Measurements from ENCODE around the gene RNF43. TPM values are rescaled to one million over a fixed set of nuclear protein-coding genes. Genes with fewer than 3 reads are reported as not detected.
A peak's percentile ranks its signal among the peaks of the same experiment; 100 is the strongest.

Gene RNF43
- 10 to 100 TPM; 16.0 to 58.3 (median 21.5) TPM for total RNA-seq

- WGBS: 2% methylated on average over 8 of the region's 8 CpGs
- H3K4me1 ChIP-seq: peaks cover 1% of the 10 kb centered on the region
- no peaks in the 10 kb centered on the region for H3K36me3 ChIP-seq
- peak within 1 kb of the TSS; percentile 46 for H3K4me3 ChIP-seq
- H3K27me3 ChIP-seq: peaks cover 5% of the 10 kb centered on the region
- TF ChIP-seq POLR2AphosphoS5 (IDR thresholded peaks at IDR 0.05) (peak in 2 of 3 donors; percentile 13 to 49), EP300 (IDR thresholded peaks at IDR 0.05) (no peak)
- TF ChIP-seq, protein P1, sequence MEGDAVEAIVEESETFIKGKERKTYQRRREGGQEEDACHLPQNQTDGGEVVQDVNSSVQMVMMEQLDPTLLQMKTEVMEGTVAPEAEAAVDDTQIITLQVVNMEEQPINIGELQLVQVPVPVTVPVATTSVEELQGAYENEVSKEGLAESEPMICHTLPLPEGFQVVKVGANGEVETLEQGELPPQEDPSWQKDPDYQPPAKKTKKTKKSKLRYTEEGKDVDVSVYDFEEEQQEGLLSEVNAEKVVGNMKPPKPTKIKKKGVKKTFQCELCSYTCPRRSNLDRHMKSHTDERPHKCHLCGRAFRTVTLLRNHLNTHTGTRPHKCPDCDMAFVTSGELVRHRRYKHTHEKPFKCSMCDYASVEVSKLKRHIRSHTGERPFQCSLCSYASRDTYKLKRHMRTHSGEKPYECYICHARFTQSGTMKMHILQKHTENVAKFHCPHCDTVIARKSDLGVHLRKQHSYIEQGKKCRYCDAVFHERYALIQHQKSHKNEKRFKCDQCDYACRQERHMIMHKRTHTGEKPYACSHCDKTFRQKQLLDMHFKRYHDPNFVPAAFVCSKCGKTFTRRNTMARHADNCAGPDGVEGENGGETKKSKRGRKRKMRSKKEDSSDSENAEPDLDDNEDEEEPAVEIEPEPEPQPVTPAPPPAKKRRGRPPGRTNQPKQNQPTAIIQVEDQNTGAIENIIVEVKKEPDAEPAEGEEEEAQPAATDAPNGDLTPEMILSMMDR (IDR thresholded peaks at IDR 0.05): peak; percentile 68 to 82
- DNase-seq (ENCODE audit: low spot score in 2 of 2): peak; percentile 88 to 90
- H3K27ac ChIP-seq: peak within 1 kb of the TSS; percentile 83
- no peaks in the 10 kb centered on the region for H3K9me3 ChIP-seq
Measured at GRCh38 chr17:58417300-58418092, at the start of gene RNF43. Gene RNF43, minus strand, starts transcription at chr17:58417534. Its CDS starts 1,957 bp downstream, at chr17:58415577.

DNA sequence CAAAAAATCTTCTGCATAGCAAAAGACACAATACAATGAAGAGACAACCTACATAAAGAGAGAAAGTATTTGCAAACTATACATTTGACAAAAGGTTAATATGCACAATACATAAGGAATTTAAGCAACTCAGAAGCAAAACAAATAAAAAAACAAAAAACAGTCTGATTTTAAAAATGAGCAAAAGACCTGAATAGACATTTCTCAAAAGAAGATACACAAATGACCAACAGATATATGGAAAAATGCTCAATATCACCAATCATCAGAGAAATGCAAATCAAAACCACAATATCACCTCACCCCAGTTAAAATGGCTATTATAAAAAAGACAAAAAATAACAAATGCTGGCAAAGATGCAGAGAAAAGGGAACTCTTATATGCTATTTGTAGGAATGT lies 38.2 kb upstream of the RNF43 start:
- DNase-seq (ENCODE audit: low spot score in 2 of 2): no peak
- H3K4me1 ChIP-seq: no peaks in the 10 kb centered on the region
- H3K36me3 ChIP-seq: no peaks in the 10 kb centered on the region
- H3K27ac ChIP-seq: no peak overlapping the region
- no peaks in the 10 kb centered on the region for H3K9me3 ChIP-seq
- no peaks in the 10 kb centered on the region for H3K27me3 ChIP-seq
- H3K4me3 ChIP-seq: no peak overlapping the region
- TF ChIP-seq, protein P1 (IDR thresholded peaks at IDR 0.05): no peak
- TF ChIP-seq EP300 (IDR thresholded peaks at IDR 0.05) (no peak), POLR2A (IDR thresholded peaks at IDR 0.05) (no peak), POLR2AphosphoS5 (IDR thresholded peaks at IDR 0.05) (no peak)

GRCh38 chr17:58452738-58453137 lies 35.4 kb upstream of the RNF43 start:
- Histone ChIP-seq H3K27ac (no peak overlapping the region), H3K9me3 (no peaks in the 10 kb centered on the region), H3K27me3 (no peaks in the 10 kb centered on the region), H3K36me3 (no peaks in the 10 kb centered on the region), H3K4me3 (no peak overlapping the region), H3K4me1 (no peaks in the 10 kb centered on the region)
- TF ChIP-seq EP300 (IDR thresholded peaks at IDR 0.05) (no peak), POLR2A (IDR thresholded peaks at IDR 0.05) (no peak), POLR2AphosphoS5 (IDR thresholded peaks at IDR 0.05) (no peak)
- TF ChIP-seq, protein P1 (IDR thresholded peaks at IDR 0.05): no peak
- DNase-seq (ENCODE audit: low spot score in 2 of 2): no peak
- WGBS: 93% methylated on average over 1 of the region's 1 CpG

DNA sequence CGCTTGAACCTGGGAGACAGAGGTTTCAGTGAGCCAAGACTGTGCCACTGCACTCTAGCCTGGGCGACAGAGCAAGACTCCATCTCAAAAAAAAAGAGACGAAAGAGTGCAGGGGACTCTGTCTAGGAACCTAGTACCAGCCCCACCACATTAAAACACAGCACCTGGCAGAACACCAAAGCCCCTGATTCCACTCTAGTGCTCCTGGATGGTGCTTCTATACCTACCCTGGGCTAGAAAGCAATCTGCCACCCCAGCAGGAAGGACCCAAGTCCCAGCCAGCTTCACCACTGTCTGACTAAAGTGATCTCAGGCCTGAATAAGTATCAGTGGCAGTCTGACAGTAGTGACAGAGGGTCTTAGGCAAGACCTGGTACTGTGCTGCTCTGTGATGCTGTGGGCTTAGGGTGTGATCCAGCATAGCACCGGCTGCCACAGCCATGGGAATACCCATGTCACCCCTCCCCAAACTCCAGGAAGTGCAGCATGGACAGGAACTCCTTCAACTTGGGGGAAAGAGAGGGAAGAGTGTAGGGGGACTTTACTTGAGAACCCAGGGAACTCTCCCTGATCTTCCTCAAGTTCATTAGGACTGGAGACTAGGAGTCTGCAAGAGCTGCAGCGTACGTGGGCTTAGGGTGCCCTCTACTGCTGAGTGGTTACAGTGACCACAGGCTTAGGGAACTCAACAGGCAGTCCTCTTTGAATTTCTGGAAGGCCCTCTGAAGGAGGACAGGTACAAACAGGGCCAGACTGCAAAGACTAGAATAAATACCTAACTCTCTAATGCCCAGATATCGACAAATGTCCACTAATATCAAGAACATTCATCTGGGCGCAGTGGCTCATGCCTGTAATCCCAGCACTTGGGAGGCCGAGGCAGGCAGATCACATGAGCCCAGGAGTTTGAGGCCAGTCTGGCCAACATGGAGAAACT lies 30.0 kb upstream of the RNF43 start:
- 75% methylated on average over 9 of the region's 9 CpGs for WGBS
- H3K4me1 ChIP-seq: no peaks in the 10 kb centered on the region
- H3K4me3 ChIP-seq: no peak overlapping the region
- no peak overlapping the region for H3K27ac ChIP-seq
- H3K9me3 ChIP-seq: no peaks in the 10 kb centered on the region
- TF ChIP-seq EP300 (IDR thresholded peaks at IDR 0.05): no peak
- TF ChIP-seq, protein P1 (IDR thresholded peaks at IDR 0.05): peak; percentile 33 to 52
- H3K27me3 ChIP-seq: no peaks in the 10 kb centered on the region
- H3K36me3 ChIP-seq: no peaks in the 10 kb centered on the region
- peak in 1 of 2 donors; percentile 69 for DNase-seq (ENCODE audit: low spot score in 2 of 2)

GRCh38 chr17:58446086-58446485 lies 28.8 kb upstream of the RNF43 start:
- H3K4me1 ChIP-seq: no peaks in the 10 kb centered on the region
- no peaks in the 10 kb centered on the region for H3K36me3 ChIP-seq
- no peaks in the 10 kb centered on the region for H3K9me3 ChIP-seq
- DNase-seq (ENCODE audit: low spot score in 2 of 2): no peak
- no peak for TF ChIP-seq POLR2AphosphoS5 (IDR thresholded peaks at IDR 0.05)
- TF ChIP-seq EP300 (IDR thresholded peaks at IDR 0.05): no peak
- TF ChIP-seq, protein P1 (IDR thresholded peaks at IDR 0.05): no peak
- TF ChIP-seq POLR2A (IDR thresholded peaks at IDR 0.05): no peak
- H3K27ac ChIP-seq: no peak overlapping the region
- no peak overlapping the region for H3K4me3 ChIP-seq
- WGBS: 85% methylated on average over 6 of the region's 6 CpGs
- H3K27me3 ChIP-seq: no peaks in the 10 kb centered on the region
